Activated CD8-positive, alpha-beta memory T cell treated with anti-CD3 and anti-CD28 coated beads, Interleukin-2, amount 50 U/mL, for 1 hour (primary cell): Measurements from ENCODE around the gene AP4S1.
"Not testable (repeated sequence)": the region's sequence is repeated elsewhere in the genome, so short reads cannot be mapped to it uniquely, and the experiment has no call there.

Experiments
- DNase-seq: peaks from one replicate; pipeline ENCODE4 v3.0.0-alpha.2; 2020; ENCODE audit errors: extremely low read depth

The AP4S1 gene

DNA sequence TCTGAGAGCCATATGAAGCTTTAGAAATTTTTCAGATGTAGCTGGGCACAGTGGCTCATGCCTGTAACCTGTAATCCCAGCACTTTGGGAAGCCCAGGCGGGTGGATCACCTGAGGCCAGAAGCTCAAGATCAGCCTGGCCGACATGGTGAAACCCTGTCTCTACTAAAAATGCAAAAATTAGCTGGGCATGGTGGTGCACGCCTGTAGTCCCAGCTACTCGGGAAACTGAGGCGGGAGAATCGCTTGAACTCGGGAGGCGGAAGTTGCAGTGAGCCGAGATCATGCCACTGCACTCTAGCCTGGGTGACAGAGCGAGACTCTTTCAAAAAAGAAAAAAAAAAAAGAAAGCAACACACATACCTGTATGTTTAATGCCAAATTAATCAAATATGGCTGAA, 17.4 kb downstream of the AP4S1 start:
- DNase-seq: not testable (repeated sequence)

DNA sequence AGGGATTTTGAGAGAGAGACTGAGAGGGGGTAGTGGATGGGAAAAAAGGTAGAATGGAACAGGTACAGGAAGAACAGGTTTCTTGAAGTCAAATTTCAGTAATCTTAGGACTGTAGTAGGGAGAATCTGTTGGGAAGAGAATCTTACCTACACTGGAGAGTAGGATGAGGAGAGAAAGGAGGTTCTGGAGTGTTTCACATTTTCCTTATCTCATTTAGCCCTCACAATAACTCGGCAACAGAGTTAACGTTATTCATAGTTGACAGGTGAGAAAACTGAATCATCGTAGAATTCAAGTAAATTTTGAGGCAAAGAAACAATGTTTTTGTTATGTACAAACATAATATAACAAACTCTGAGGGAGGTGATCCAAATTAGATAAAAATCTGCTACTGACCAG, 17.9 kb downstream of the AP4S1 start:
- no peak for DNase-seq

DNA sequence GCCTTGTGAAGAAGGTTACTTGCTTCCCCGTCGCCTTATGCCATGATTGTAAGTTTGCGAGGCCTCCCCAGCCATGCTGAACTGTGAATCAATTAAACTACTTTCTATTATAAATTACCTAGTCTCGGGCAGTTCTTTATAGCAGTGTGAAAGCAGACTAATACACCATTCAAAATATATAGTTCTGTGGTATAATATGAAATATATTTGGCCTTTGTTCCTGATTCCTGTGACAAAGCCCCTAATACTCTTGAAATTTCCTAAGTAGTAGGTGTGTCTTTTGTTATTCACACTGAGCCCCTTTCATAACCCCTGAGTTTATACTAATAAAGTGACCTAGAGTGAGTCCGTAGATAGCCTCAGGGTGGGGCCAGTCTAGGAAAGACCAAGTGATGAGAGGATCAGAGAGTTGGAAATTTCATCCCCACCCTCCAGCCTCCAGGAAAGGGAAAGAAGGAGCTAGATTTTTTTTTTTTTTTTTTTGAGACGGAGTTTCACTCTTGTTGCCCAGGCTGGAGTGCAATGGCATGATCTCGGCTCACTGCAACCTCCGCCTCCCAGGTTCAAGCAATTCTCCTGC, 20.1 kb downstream of the AP4S1 start:
- DNase-seq: no peak

DNA sequence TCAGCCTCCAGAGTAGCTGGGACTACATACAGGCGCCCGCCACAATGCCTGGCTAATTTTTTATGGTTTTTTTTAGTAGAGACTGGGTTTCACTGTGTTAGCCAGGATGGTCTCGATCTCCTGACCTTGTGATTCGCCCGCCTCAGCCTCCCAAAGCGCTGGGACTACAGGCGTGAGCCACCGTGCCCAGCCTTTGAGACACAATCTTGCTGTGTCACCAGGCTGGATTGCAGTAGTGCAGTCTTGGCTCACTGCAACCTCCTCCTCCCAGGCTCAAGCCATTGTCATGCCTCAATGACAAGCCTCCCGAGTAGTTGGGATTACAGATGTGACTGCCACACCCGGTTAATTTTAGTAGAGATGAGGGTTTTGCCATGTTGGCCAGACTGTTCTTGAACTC, 22.1 kb downstream of the AP4S1 start:
- DNase-seq: no peak

DNA sequence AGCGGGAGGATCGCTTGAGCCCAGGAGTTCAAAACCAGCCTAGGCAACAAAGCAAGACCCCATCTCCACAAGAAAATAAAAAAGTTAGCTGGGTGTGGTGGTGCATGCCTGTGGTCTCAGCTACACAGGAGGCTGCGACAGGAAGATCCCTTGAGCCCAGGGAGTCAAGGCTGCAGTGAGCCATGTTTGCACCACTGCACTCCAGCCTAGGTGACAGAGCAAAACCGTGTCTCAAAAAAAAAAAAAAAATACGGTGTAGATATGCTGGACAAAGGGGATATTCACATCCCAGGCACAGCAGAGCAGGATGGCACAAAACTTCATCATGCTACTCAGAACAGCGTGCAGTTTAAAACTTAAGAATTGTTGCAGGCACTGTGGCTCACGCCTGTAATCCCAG, 25.6 kb downstream of the AP4S1 start:
- no peak for DNase-seq

DNA sequence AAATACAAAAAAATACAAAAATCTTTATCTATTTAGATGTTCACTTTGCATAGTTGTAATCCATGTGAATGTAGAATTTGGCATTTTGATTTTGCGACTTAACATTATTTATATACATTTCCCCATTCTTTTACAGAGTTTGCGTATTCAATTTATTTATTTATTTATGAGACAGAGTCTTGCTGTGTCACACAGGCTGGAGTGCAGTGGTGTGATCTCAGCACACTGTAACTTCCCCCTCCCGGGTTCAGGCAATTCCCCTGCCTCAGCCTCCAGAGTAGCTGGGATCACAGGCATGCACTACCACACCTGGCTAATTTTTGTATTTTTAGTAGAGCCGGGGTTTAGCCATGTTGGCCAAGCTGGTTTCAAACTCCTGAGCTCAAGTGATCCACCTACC, 26.1 kb downstream of the AP4S1 start:
- DNase-seq: no peak

DNA sequence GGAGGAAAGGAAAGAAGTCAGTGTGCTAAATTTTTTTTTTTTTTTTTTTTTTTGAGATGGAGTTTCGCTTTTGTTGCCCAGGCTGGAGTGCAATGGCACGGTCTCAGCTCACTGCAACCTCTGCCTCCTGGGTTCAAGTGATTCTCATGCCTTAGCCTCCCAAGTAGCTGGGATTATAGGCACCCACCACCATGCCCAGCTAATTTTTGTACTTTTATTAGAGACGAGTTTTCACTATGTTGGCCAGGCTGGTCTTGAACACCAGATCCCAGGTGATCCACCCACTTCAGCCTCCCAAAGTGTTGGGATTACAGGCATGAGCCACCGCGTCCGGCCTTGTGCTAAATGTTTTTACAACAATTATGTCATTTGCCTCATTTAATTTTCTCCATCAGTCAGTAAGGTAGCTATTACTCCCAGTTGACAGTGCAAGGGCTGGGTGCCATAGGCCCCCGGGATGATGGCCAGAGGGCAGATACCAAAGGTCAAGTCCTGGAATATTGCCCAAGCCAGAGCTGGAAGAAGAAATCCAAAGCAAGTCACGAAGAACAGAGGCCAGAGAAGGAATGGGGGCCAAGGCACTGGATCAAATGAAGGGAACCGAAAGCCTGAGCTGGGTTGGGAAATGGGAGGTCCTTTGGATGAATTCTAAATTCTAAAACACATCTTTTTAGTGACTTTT, 27.6 kb downstream of the AP4S1 start:
- not testable (repeated sequence) for DNase-seq

DNA sequence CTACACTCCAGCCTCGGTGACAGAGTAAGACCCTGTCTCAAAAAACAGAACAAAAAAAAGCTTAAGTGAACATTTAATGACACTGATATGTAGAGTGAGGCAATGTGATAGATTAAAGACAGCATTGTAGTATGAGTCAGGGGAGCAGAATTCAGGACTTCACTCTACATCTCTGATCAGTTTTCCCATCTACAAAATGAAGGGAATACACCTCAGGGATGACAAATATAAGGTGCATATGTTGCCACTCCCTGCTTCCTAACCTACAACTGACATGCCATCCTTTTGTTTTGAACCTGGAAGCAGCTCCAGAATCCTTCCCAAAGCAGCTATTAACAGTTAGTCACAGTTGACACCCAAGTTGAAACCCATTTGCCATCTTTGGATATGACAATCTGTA, 31.6 kb downstream of the AP4S1 start:
- DNase-seq: no peak

DNA sequence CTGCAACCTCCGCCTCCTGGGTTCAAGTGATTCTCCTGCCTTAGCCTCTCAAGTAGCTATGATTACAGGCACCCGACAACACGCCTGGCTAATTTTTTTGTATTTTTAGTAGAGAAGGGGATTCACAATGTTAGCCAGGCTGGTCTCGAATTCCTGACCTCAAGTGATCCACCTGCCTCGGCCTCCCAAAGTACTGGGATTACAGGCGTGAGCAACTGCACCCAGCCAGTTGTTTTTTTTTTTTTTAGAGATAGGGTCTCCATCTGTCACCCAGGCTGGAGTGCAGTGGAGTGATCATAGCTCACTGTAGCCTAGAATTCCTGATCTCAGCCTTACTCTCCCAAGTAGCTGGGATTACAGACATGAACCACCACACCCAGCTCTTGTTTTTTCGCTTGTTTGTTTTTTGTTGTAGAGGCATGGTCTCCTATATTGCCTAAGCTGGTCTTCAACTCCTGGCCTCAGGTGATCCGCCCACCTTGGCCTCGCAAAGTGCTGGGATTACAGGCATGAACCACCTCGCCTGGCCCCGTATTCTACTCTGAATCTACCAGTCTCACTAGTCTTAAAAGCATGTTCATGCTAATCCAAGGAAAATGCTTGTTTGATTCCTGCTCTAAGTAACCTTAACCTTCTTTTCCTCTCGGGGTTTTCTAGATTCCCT, 32.4 kb downstream of the AP4S1 start:
- DNase-seq: no peak

DNA sequence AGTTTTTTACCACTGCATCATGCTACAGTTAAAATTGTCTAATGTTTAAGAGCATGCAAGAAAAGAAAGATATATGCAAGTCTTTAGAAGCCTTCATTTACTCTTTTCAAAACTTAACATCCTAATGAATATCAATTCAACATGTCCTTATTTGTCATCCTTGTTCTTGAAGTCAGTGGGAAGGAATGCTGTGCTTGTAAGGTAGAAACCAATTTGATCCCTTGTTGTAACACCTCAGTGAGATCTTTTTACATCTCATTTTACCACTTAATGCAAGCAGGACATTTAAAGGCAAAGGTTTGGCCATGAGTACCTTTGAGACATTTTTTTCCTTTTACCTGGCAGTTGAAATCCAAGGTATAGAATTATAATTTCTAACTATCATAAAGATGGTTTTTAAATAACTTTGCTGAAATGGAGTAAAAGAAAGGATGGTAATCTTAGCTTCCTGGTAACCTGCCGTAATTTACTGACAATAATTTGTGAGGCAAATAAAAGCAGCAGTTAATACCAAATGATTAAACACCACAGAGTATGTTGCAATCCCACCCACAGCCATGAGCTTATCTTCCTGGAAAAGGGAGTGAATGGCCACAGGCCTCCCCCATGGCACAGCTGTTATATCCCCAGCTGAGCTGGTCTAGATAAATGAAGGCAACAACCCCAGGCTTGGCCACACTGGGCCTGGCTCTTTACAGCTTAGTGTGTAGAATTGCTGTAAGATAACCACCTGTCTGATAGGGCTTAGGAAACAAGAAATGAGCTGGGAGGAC, 33.9 kb downstream of the AP4S1 start:
- no peak for DNase-seq

DNA sequence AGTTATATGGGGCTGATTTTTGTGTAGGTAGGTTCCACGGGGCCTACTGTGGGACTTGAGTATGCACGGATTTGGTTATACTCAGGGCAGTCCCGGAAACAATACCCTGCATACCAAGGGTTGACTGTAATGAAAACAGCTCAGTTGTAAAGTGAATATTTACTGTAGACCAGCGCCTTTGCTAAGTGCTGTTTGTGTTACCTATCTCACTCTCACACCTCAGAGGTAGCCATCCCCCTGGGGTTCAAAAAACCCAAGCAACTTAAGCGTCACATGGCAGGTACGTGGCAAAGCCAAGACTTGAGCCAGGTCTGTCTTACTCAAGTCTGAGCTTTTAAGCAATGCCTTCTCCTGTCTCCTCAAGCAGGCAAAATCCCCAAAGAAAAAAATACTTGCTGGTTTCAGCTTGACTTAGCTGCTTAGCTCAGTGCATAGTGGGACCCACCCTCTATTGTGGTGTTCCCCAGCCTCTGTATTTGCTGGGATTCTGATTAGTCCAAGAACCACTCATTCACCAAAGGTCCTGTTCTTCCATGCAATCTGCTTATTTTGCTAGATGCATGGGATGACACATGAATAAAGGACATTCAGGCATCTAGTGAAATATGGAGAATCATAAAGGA, 34.9 kb downstream of the AP4S1 start:
- DNase-seq: no peak

DNA sequence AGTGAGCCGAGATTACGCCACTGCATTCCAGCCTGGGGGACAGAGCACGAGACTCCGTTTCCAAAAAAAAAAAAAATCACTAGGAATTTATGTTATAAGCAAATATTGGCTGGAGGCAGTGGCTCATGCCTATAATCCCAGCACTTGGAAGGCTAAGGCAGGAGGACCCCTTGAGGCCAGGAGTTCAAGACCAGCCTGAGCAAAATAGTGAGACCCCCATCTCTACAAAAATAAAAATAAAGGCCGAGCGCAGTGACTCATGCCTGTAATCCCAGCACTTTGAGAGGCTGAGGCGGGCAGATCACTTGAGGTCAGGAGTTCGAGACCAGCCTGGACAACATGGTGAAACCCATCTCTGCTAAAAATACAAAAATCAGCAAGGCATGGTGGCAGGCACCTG, 37.5 kb downstream of the AP4S1 start:
- not testable (repeated sequence) for DNase-seq

DNA sequence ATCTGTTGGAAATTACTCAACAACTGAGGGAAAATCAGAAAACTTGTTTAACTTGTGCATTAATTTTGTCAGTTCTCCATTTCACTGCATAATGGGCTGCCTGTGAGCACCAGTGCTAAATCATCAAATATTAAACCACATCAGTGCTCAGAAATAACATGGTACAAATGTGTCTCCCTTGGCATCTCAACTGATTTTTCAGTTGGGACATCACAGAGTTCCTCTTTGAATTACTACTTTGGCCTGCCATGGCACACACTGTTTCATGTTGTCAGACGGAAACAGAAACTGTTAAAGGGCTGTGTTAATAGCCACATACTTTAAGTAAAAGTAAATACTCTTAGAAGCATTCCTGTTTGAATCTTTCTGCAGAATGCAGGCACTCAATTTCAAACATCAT, 42.8 kb downstream of the AP4S1 start:
- DNase-seq: no peak

DNA sequence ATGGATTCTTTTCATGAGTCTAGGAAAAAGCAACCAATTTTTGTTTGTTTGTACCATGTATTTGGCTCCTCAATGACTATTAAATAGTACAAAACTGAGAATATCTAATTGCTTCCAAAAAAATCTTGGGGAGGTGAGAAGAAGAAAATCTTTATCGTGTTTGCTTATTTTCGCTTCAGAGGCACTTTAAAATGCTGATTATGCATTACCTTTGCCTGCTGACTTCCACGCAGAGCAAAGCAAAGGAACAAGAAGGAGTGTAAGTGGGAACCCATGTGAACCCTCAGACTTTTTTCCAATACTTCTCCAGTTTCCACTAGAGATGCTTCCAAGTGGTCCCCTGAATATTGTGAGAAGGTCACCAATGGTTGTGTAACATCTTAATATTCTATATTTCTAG, 43.9 kb downstream of the AP4S1 start:
- no peak for DNase-seq

DNA sequence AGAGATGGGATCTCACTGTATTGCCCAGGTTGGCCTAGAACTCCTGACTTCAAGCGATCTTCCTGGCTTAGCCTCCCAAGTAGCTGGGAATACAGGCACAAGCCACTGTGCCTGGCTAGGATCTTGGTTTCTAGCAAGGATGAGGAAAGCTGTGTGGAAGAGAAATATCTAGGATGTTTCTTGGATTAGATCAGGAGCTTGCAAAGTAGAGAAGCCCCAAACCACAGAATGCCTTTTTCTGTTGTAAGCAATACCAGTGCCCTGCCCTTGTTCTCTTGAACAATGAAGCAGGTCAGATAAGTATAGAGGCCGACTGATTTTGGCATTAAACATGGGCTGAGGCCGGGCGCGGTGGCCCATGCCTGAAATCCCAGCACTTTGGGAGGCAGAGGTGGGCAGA, 45.0 kb downstream of the AP4S1 start:
- DNase-seq: no peak

DNA sequence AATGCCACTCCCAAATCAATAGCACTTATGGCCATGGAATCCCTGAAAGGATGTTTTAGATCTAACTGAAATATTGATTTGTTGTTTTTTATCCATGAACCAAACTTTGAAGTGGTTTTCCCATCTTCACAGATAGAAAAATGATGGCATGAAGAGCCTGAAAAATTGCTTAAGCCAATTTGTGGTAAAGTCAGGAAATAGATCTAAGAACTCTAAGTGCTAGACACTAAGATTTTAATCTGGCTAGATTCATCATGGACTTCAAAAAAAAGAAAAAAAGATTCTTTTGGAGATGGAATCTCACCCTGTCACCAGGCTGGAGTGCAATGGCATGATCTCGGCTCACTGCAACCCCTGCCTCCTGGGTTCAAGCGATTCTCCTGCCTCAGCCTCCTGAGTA, 45.7 kb downstream of the AP4S1 start:
- DNase-seq: no peak

DNA sequence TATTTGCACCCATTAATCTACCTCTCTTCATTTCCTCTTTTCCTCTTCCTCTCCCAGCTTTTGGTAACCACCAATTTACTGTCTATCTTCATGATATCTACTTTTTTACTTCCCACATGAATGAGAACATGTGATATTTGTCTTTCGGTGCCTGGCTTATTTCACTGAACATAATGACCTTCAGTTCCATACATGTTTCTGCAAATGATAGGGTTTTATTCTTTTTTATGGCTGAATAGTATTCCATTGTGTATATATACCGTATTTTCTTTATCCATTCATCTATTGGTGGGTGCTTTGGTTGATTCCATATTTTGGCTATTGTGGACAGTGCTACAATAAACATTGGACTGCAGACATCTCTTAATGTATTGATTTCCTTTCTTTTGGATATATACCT, 49.7 kb downstream of the AP4S1 start:
- DNase-seq: no peak

DNA sequence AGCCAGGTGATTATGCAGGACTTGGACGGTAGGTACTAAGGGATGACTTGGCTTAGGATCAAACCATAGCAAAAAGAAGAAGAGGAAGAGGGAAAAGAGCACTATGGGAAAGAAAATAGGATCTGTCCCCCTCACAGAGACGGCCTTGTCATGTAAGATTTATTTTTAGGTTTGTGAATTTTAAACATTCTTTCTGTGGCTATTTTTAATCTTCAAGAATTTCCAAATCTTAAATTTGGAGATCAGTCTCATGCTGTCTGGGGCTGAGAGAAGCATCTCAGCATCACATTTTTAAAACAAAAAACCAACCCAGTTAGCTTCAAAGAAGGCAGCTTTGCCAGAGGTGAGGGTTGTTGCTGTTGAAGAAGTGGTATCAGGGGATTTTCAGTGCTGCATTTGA, 53.3 kb downstream of the AP4S1 start:
- no peak for DNase-seq

DNA sequence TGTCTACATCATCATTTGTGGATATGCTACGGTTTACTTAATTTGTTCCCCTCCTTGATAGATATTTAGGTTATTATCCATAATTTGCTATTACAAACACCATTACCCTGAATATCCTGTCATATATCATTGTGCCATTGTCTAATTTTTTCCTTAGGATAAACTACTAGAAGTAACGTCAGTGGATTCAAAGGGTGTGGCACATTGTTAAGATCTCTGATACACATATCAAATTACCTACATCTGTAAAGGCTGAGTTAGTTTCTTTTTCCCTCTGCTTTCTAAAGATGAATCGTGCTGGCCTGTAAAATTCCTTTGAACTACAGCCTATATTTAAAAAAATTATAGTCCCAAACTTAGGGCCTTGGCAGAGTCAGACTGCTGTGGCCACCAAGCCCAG, 54.6 kb downstream of the AP4S1 start:
- no peak for DNase-seq

DNA sequence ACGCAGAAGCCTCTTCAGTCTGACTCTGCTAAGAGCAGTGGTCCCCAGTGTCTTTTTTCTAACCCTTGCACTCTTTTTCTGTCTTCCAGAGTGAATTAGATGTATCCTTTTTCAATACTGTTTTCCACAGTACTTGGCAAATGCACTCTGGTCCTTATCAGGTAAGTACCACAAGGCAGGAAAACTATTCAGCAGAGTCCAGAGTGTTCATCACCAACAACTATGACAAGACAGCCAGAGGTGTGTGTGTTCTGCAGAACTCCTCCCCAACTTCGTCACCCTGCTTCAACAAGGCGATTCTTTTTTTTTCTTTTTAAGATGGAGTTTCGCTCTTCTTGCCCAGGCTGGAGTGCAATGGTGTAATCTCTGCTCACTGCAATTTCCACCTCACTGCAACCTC, 55.0 kb downstream of the AP4S1 start:
- no peak for DNase-seq

DNA sequence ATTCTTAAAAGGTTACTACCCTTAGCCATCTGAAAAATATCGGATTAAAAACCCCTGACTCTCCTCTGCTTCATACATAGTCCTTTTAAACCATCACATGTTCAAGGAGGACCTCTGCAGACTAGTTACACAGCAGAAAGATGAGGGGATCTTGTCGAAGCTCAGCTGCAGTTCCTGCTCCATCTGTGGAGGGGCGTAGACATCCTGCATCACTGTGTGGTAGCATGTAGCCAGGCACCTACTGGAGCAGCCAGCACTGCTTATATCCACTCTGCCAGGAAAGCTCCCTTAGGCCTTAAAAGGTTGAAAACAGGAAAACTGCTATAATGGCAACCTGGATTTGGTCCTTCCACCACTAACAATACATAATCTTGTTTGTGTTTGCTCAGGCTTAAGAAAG, 58.3 kb downstream of the AP4S1 start:
- DNase-seq: no peak

DNA sequence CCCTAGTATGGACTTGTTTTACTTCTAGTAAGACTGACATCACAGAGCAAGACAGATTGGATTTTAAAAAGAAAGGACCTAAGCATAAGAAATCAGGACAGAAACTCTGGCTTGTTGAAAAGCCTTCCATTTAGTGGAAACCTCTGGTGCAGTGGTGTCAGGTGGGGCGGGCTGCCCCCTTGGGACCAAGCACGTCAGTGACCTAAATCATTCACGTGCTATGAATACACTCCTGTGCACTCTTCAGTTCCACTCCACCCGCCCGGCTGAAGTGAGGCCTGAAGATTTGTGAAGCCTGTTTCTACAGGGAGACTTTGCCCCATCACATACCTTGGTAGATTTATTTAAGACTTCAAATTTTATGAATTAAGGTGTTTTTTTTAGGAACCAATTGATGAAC, 58.9 kb downstream of the AP4S1 start:
- DNase-seq: no peak
